Stimulated activated naive CD8-positive, alpha-beta T cell treated with anti-CD3 and anti-CD28 coated beads, Interleukin-15, Interleukin-2, amounts not matched to agents 100 U/mL and 50 U/mL, for 24 hours (primary cell): Measurements from ENCODE around the gene IL36B.

Source experiments
- ATAC-seq: fragments of 150-1000 bp; cut with Tn5 transposase; one replicate; pipeline ENCODE4 v1.10.0; 2021
- DNase-seq: peaks from one replicate; pipeline ENCODE4 v3.0.0; 2021

IL36B gene

DNA sequence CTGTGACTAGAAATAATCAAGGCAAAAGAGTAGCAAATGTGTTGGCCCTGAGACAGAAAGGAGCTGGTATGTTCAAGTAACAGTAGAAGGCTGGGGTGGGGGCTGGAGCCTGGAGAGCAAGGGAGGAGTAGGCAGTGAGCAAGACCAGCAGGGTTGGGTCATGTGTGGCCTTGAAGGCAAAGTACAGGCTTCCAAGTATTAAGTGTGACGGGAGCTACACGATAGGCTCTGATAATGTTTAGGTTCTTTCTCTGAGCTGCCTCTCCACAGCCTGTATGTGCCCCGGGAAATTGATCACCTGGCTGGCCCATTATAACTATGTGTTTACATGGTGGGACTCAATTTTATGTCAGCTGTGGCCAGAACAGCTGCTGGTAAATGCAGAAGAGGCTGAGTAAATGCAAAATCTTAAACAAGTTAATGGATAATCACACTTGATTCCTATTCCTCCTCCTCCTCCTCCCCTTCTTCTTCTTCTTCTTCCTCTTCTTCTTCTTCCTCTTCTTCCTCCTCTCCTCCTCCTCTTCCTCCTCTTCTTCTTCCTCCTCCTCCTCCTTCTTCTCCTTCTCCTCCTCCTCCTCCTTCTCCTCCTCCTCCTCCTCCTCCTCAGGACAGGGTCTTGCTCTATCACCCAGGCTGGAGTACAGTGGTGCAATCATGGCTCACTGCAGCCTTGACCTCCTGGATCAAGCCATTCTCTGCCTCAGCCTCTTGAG lies 24.4 kb upstream of the IL36B start:
- DNase-seq (no peak), ATAC-seq (no peak)

DNA sequence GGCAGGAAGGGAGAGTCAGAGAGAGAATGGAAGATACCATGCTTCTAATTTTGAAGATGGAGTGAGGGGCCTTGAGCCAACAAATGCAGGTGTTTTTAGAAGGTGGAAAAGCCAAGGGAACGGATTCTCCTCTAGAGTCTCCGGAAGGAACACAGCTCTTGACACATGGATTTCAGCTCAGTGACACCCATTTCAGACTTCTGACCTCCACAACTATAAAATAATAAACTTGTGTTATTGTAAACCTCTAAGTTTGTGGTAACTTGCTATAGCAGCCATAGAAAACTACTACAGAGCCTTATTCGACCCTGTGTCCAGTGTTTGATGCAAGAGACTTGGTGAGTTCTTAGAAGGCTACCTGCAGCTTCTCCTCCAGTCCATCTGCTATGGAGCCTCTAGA lies 22.9 kb upstream of the IL36B start:
- no peak for ATAC-seq
- DNase-seq, result no peak

- ATAC-seq, result peak; percentile 60
- DNase-seq, result no peak
Observed at GRCh38 chr2:113075030-113075429, 22.4 kb upstream of the IL36B start.

- ATAC-seq (no peak), DNase-seq (no peak)
Observed at GRCh38 chr2:113073325-113073834, 20.7 kb upstream of the IL36B start.

DNA sequence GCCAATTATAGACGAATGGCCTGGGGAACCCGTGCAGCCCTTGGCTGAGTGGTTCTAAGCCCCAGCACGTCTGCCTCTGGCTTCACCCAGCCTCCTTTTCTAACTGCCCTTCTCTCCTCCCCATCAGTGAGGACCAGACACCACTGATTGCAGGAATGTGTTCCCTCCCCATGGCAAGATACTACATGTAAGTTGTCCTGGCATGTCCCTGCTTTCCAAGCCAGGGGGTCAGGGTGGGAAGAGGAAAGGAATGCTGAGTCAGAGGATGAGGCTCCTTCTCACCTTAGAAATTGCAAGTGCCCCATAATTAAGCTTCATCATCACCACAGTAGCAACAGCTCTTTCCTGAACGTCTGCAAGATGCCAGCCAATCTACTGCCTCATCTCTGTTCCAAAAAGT lies 19.9 kb upstream of the IL36B start:
- DNase-seq (no peak), ATAC-seq (no peak)

- ATAC-seq (no peak), DNase-seq (no peak)
Observed at GRCh38 chr2:113070606-113070975, 17.9 kb upstream of the IL36B start.

- ATAC-seq (no peak), DNase-seq (no peak)
Observed at GRCh38 chr2:113069676-113070605, 17.3 kb upstream of the IL36B start.

GRCh38 chr2:113068706-113069485 lies 16.2 kb upstream of the IL36B start:
- DNase-seq, result no peak
- ATAC-seq, result no peak

GRCh38 chr2:113068249-113068648 lies 15.6 kb upstream of the IL36B start:
- DNase-seq, result no peak
- ATAC-seq, result no peak

- DNase-seq (no peak), ATAC-seq (no peak)
Observed at GRCh38 chr2:113067681-113068080, 15.0 kb upstream of the IL36B start, which contains the start of gene IL1F10. TSS of gene IL1F10 (plus strand) at chr2:113067970. CDS start at chr2:113072739, 4,769 bp downstream.

DNA sequence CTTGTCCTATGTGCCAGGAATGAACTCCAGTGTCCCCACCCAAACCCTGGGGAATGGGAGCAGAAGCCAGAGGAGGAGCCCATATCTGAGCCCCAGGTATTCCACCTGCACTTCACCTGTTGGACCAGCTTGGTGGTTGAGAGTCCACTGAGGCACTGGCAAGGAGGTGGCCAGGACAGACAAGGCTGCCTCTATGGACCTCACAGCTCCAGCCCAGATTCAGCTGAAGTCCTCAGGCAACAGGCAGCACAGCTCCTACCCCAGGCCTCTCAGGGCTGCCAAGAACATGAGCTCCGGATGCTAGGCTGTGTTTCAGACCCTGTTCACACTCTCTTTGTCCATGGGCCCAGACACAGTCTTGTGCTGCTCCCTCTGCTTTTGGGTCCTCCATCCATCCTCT lies 12.2 kb upstream of the IL36B start:
- ATAC-seq, result no peak

GRCh38 chr2:113064281-113064680 lies 11.6 kb upstream of the IL36B start:
- no peak for DNase-seq

More for the DNA sequence above, 12.2 kb upstream of the IL36B start:
- DNase-seq, result no peak

GRCh38 chr2:113061896-113062770 lies 9.5 kb upstream of the IL36B start:
- ATAC-seq, result no peak
- no peak for DNase-seq

More at GRCh38 chr2:113064281-113064680, 11.6 kb upstream of the IL36B start:
- no peak for ATAC-seq

- ATAC-seq, result no peak
Observed at GRCh38 chr2:113061241-113061640, 8.6 kb upstream of the IL36B start.

DNA sequence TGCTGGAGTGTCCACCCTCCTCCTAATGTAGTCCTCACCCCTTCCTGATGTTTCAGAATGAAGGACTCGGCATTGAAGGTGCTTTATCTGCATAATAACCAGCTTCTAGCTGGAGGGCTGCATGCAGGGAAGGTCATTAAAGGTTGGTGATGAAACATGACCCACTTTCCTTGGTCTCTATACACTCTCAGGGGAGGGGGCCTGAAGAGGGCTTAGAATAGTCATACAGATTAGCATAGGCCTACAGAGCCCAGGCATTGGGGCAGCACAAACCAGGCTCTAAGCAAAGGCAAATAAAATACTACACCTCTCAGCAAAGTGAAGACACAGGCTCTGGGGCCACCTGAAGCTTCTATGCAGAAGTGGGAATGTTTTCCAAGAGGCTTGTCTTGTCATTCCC lies 8.1 kb upstream of the IL36B start:
- ATAC-seq, result no peak
- no peak for DNase-seq

More at GRCh38 chr2:113061241-113061640, 8.6 kb upstream of the IL36B start:
- DNase-seq, result no peak

GRCh38 chr2:113060396-113060795 lies 7.7 kb upstream of the IL36B start:
- ATAC-seq (no peak), DNase-seq (no peak)

DNA sequence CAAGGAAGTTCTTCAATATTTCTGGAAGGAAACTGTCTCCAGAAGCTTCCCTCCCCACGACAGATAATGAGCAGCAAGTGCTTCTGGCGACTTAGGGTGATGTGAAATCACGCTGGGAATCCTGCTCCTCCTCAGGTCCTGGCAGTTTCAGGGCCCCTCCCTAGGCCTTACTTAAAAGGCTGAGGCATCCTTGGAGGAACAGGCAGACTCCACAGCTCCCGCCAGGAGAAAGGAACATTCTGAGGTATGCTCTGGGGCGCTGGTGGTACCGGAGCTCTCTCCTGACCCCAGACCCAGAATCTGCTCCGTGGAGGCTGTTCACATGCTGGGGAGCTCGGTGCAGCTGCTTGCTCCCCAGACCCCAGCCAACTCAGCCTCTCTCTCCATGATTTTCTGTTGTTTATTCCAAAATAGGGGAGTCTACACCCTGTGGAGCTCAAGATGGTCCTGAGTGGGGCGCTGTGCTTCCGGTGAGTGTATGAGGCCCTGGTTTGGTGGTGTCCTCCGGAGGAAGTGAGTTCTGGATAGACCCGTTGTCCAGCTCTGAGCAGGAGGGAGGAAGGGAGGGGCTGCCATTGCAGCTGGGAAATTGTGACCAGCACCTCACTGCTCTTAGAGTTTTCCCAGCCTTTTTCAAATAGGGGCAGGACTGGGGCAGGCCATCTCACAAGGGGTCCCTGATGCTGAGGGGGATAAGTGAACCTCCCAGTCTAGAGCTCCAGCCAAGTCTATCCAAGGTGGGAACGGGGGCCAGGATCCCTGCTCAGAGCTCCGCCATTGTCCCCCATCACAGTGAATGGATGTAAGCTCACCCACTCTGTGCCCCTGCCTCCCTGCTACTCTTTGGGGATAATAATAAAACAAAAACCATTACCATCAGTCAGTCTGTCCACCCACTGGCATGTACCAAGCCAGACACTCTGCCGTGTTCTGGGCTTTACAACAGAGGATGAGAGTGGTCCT lies 6.6 kb upstream of the IL36B start, which contains the start of gene IL36RN:
IL36RN (plus strand) TSS at position 201 of the 963 bp plus-strand sequence; CDS start at position 442, 241 bp downstream.
- ATAC-seq (no peak), DNase-seq (no peak)

DNA sequence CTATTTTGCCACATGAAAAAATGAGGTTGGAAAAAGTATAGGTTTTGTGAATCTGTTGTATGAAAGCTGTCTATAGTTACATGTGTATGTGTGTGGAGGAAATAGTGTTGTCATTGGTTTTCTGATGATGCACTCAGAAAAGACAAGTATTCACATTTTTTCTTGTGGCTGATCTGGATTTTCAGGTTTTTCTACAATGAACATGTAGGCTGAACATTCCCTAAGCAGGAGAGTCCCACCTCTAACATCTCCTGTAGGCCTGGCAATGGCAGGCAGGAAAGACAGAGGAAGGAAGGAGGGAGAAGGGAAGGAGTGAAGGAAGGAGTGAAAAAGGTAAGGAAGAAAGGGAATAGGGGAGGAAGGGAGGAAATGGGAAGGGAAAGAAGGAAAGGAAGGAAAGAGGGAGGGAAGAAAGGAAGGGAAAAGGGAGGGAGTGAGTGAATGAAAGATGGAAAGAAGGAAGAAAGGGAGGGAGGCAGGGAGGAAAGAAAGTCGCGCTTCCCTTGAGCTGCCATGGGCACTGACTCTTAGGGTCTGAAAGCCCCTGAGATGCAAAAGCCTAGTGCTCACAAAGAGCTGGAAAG lies 5.8 kb upstream of the IL36B start:
- DNase-seq, result no peak
- no peak for ATAC-seq

GRCh38 chr2:113057117-113057516 lies 4.5 kb upstream of the IL36B start:
- ATAC-seq, result no peak
- no peak for DNase-seq
